BLaER1 treated with 17β-estradiol and CSF1 and Interleukin-3, amounts not matched to agents 10 nM and 100 nM (cell line): ENCODE measurements around the gene CCNA1.

Experiments used
- H3K27ac ChIP-seq, 11 experiments: shearing (Covaris generic); formaldehyde crosslinking; 2 replicates each; pipeline ENCODE4 v1.8.1; 2022
- H3K27me3 ChIP-seq, 11 experiments: shearing (Covaris generic); formaldehyde crosslinking; 2 replicates each; pipeline ENCODE4 v1.8.1; 2022
- H3K36me3 ChIP-seq, 11 experiments: shearing (Covaris generic); formaldehyde crosslinking; 2 replicates each; pipeline ENCODE4 v1.8.1; 2022
- H3K4me1 ChIP-seq, 10 experiments: shearing (Covaris generic); formaldehyde crosslinking; 2 replicates each; pipeline ENCODE4 v1.8.1; 2022
- H3K4me2 ChIP-seq, 11 experiments: shearing (Covaris generic); formaldehyde crosslinking; 2 replicates each; pipeline ENCODE4 v1.8.1; 2022
- H3K4me3 ChIP-seq, 10 experiments: shearing (Covaris generic); formaldehyde crosslinking; 2 replicates each; pipeline ENCODE4 v1.8.1; 2022
- H3K9ac ChIP-seq, 11 experiments: shearing (Covaris generic); formaldehyde crosslinking; 2 replicates each; pipeline ENCODE4 v1.8.1; 2022
- H3K9me3 ChIP-seq, 11 experiments: shearing (Covaris generic); formaldehyde crosslinking; replicated peaks in 1 of 11; 2 replicates each; pipeline ENCODE4 v1.8.1; 2022
- H4K20me1 ChIP-seq, 11 experiments: shearing (Covaris generic); formaldehyde crosslinking; 2 replicates each; pipeline ENCODE4 v1.8.1; 2022
- Cebpa-rat ChIP-seq, 11 experiments: shearing (Covaris generic); IDR thresholded peaks; 2 replicates each; pipeline ENCODE4 v1.8.1; 2022

CCNA1 gene

GRCh38 chr13:36454987-36455386 is 22.7 kb downstream of the CCNA1 start:
- Histone ChIP-seq H3K4me1 (peaks cover 27 to 65% (median 41%) of the 10 kb centered on the region in 10 experiments), H3K27me3 (no peaks in the 10 kb centered on the region), H3K4me3 (no peak overlapping the region), H3K4me2 (peak overlapping the region in 2 of 11 experiments; percentile 1 to 10; a peak in 3 of 22 replicates), H3K27ac (no peak overlapping the region), H3K36me3 (no peaks in the 10 kb centered on the region), H3K9ac (no peak overlapping the region), H3K9me3 (peaks cover 0 to 2% (median 0%) of the 10 kb centered on the region in 11 experiments; a peak in 1 of 22 replicates), H4K20me1 (no peaks in the 10 kb centered on the region)
- TF ChIP-seq Cebpa-rat (IDR thresholded peaks at IDR 0.05), result no peak

- TF ChIP-seq Cebpa-rat (IDR thresholded peaks at IDR 0.05), result no peak
- H3K27ac ChIP-seq, result no peak overlapping the region
- no peak overlapping the region for H3K4me2 ChIP-seq
- H3K4me3 ChIP-seq, result no peak overlapping the region
- no peaks in the 10 kb centered on the region for H3K9me3 ChIP-seq
- H3K36me3 ChIP-seq, result no peaks in the 10 kb centered on the region
- H3K9ac ChIP-seq, result no peak overlapping the region
- no peaks in the 10 kb centered on the region for H3K27me3 ChIP-seq
- H4K20me1 ChIP-seq, result no peaks in the 10 kb centered on the region
- H3K4me1 ChIP-seq, result peaks cover 15 to 49% (median 25%) of the 10 kb centered on the region in 10 experiments
Measured at GRCh38 chr13:36456577-36456976, 24.3 kb downstream of the CCNA1 start.

- Histone ChIP-seq H3K9ac (no peak overlapping the region), H4K20me1 (no peaks in the 10 kb centered on the region), H3K9me3 (peaks cover 0 to 6% (median under 1%) of the 10 kb centered on the region in 11 experiments; a peak in 7 of 22 replicates), H3K4me3 (no peak overlapping the region), H3K27me3 (no peaks in the 10 kb centered on the region), H3K4me1 (0 out of 20 replicates have a peak, but pooled peaks cover 0 to 1% (median 0%) of the 10 kb centered on the region in 10 experiments), H3K4me2 (no peak overlapping the region), H3K36me3 (no peaks in the 10 kb centered on the region), H3K27ac (no peak overlapping the region)
- no peak for TF ChIP-seq Cebpa-rat (IDR thresholded peaks at IDR 0.05)
Measured at GRCh38 chr13:36461506-36461905, 29.2 kb downstream of the CCNA1 start.

- H3K4me2 ChIP-seq, result no peak overlapping the region
Measured at GRCh38 chr13:36475468-36475867, 43.2 kb downstream of the CCNA1 start.

GRCh38 chr13:36476661-36477060 is 44.4 kb downstream of the CCNA1 start:
- Histone ChIP-seq H4K20me1 (no peaks in the 10 kb centered on the region), H3K9me3 (peaks cover 72 to 84% (median 78%) of the 10 kb centered on the region in 11 experiments), H3K27ac (no peak overlapping the region), H3K4me1 (peaks cover 10 to 19% (median 17%) of the 10 kb centered on the region in 10 experiments), H3K36me3 (peaks cover 0 to 7% (median 0%) of the 10 kb centered on the region in 11 experiments; a peak in 4 of 22 replicates), H3K4me3 (no peak overlapping the region), H3K27me3 (no peaks in the 10 kb centered on the region), H3K4me2 (no peak overlapping the region), H3K9ac (no peak overlapping the region)
- TF ChIP-seq Cebpa-rat (IDR thresholded peaks at IDR 0.05), result no peak

More at GRCh38 chr13:36475468-36475867, 43.2 kb downstream of the CCNA1 start:
- Histone ChIP-seq H4K20me1 (no peaks in the 10 kb centered on the region), H3K27me3 (no peaks in the 10 kb centered on the region), H3K36me3 (peaks cover 0 to 7% (median 0%) of the 10 kb centered on the region in 11 experiments; a peak in 4 of 22 replicates), H3K4me3 (no peak overlapping the region), H3K4me1 (peaks cover 0 to 8% (median 6%) of the 10 kb centered on the region in 10 experiments; a peak in 11 of 20 replicates), H3K9ac (no peak overlapping the region), H3K27ac (no peak overlapping the region), H3K9me3 (peaks cover 67 to 82% (median 72%) of the 10 kb centered on the region in 11 experiments)
- TF ChIP-seq Cebpa-rat (IDR thresholded peaks at IDR 0.05), result no peak

GRCh38 chr13:36480726-36481427 is 48.6 kb downstream of the CCNA1 start:
- H4K20me1 ChIP-seq, result no peaks in the 10 kb centered on the region
- no peak overlapping the region; a peak in 1 of 20 replicates for H3K4me3 ChIP-seq
- peaks cover 11 to 21% (median 18%) of the 10 kb centered on the region in 10 experiments for H3K4me1 ChIP-seq
- H3K9ac ChIP-seq, result no peak overlapping the region
- peak overlapping the region in 8 of 11 experiments; percentile 3 to 63 (median 38); a peak in 13 of 22 replicates for H3K27ac ChIP-seq
- H3K27me3 ChIP-seq, result no peaks in the 10 kb centered on the region
- TF ChIP-seq Cebpa-rat (IDR thresholded peaks at IDR 0.05), result no peak
- peak overlapping the region; percentile 15 to 69 (median 51) for H3K4me2 ChIP-seq
- peaks cover 0 to 7% (median 0%) of the 10 kb centered on the region in 11 experiments; a peak in 3 of 22 replicates for H3K36me3 ChIP-seq
- H3K9me3 ChIP-seq, result peaks cover 57 to 73% (median 66%) of the 10 kb centered on the region in 11 experiments

- no peak overlapping the region for H3K27ac ChIP-seq
- peaks cover 0 to 7% (median 0%) of the 10 kb centered on the region in 11 experiments; a peak in 3 of 22 replicates for H3K9me3 ChIP-seq
- no peaks in the 10 kb centered on the region for H3K4me1 ChIP-seq
- no peak overlapping the region for H3K9ac ChIP-seq
- H3K36me3 ChIP-seq, result no peaks in the 10 kb centered on the region
- H3K27me3 ChIP-seq, result no peaks in the 10 kb centered on the region
- H4K20me1 ChIP-seq, result no peaks in the 10 kb centered on the region
- TF ChIP-seq Cebpa-rat (IDR thresholded peaks at IDR 0.05), result no peak
- no peak overlapping the region for H3K4me3 ChIP-seq
- no peak overlapping the region for H3K4me2 ChIP-seq
Measured at GRCh38 chr13:36490055-36490454, 57.8 kb downstream of the CCNA1 start.
